Measurements from ENCODE around the gene PHACTR3. TPM values are rescaled to one million over a fixed set of nuclear protein-coding genes. Genes with fewer than 3 reads are reported as not detected.

PHACTR3 gene
- total and polyA plus RNA-seq, 2 donors (not counting 3 experiments of a cell fraction or from before 2014, with no cell fraction given): not detected

- BruUV-seq (replicated peaks): no TSS peak
- no peaks in the 10 kb centered on the region for H3K79me2 ChIP-seq (ENCODE audit: control insufficient read depth, insufficient read depth, low read length)
- no peak for FAIRE-seq
- ChIA-PET POLR2A (no interaction called here), CTCF (no interaction called here)
- H3K9me3 ChIP-seq (replicated peaks; ENCODE audit: control insufficient read depth, insufficient read depth, low read length): no peaks in the 10 kb centered on the region
- no peaks in the 10 kb centered on the region for H4K20me1 ChIP-seq (replicated peaks; ENCODE audit: control insufficient read depth, extremely low read depth, insufficient read depth, low read length)
- no peaks in the 10 kb centered on the region for H3K36me3 ChIP-seq (ENCODE audit: control insufficient read depth in 2 of 2, extremely low read depth in 1 of 2, insufficient read depth in 2 of 2, low read length in 2 of 2)
- no peak overlapping the region for H2AFZ ChIP-seq (ENCODE audit: low read depth, low read length)
- no peak overlapping the region for H3K4me3 ChIP-seq (replicated peaks in 1 of 3; ENCODE audit: insufficient read depth in 1 of 3, low read depth in 1 of 3, low read length in 3 of 3)
- H3K9ac ChIP-seq (replicated peaks; ENCODE audit: extremely low read depth, insufficient read depth, low read length): no peak overlapping the region
- TF ChIP-seq POLR2A (IDR thresholded peaks at IDR 0.05; ENCODE audit: low read depth, low read length) (no peak), CTCF (IDR thresholded peaks at IDR 0.05; ENCODE audit: extremely low read depth in 1 of 2, insufficient read depth in 1 of 2, low read depth in 1 of 2, low read length in 2 of 2) (no peak), FOS (IDR thresholded peaks at IDR 0.05; ENCODE audit: borderline replicate concordance, insufficient read depth, low read length) (no peak), MYC (IDR thresholded peaks at IDR 0.05; ENCODE audit: low read depth, low read length) (no peak), JUN (IDR thresholded peaks at IDR 0.05; ENCODE audit: borderline replicate concordance, insufficient read depth, insufficient read length, low read depth) (no peak), MAX (IDR thresholded peaks at IDR 0.05; ENCODE audit: insufficient read depth, insufficient read length) (no peak), POLR2AphosphoS5 (IDR thresholded peaks at IDR 0.05; ENCODE audit: insufficient read depth, low read depth, low read length) (no peak)
- intact Hi-C loops (cut with micrococcal nuclease): no loop called here
- H3K27me3 ChIP-seq (ENCODE audit: control insufficient read depth in 2 of 2, insufficient read depth in 2 of 2, low read length in 2 of 2): no peaks in the 10 kb centered on the region
- no peak overlapping the region for H3K27ac ChIP-seq (ENCODE audit: insufficient read depth, low read depth, low read length)
- H3K9me1 ChIP-seq (replicated peaks; ENCODE audit: control insufficient read depth, extremely low read depth, insufficient read depth, low read length): no peaks in the 10 kb centered on the region
- no peaks in the 10 kb centered on the region for H3K4me1 ChIP-seq (ENCODE audit: control insufficient read depth, extremely low read depth, insufficient read depth, low read length)
- no peak overlapping the region for H3K4me2 ChIP-seq (ENCODE audit: insufficient read depth, low read length)
- dilution Hi-C loops (cut with MboI; ENCODE audit: extremely low pct_ligation_motif_present, low sequenced_read_pairs): no loop called here
- DNase-seq (ENCODE audit: low read depth, low spot score): no peak
Measured at GRCh38 chr20:59740621-59741020, 136.3 kb downstream of the PHACTR3 start.
